ENCODE data around the gene DPP3.

Gene DPP3

GRCh38 chr11:66476173-66476840, 3.9 kb upstream of the DPP3 start:
- Histone ChIP-seq H3K36me3 (ENCODE audit: control insufficient read depth in 2 of 2, insufficient read depth in 1 of 2, low read length in 2 of 2) (peaks cover 0 to 38% of the 10 kb centered on the region in 2 experiments; a peak in 2 of 3 replicates), H3K4me1 (ENCODE audit: control insufficient read depth, insufficient read depth, low read length) (no peaks in the 10 kb centered on the region), H3K4me3 (ENCODE audit: low read depth, low read length) (no peak overlapping the region), H3K27ac (ENCODE audit: extremely low read depth, low read depth, low read length) (no peak overlapping the region), H3K9me3 (ENCODE audit: control insufficient read depth, insufficient read depth, low read depth, low read length) (no peaks in the 10 kb centered on the region)
- ChIA-PET POLR2A (interaction anchor here (0.9 kb wide), 1 partner anchor 10 kb away, joined by 7 read pairs; the partner anchor contains the start of gene PELI3), CTCF (no interaction called here)
- TF ChIP-seq GLIS2 (tag by site-specific recombination; IDR thresholded peaks at IDR 0.05), result peak; percentile 54
- TF ChIP-seq ZIC2 (tag by site-specific recombination; IDR thresholded peaks at IDR 0.05), result peak; percentile 69
- peak; percentile 33; the same call in 1 of the 2 replicates for TF ChIP-seq ZFHX2 (tag by site-specific recombination; conservative IDR thresholded peaks at IDR 0.05)
- TF ChIP-seq GLIS1 (tag by site-specific recombination; IDR thresholded peaks at IDR 0.05), result peak; percentile 61
- TF ChIP-seq ZNF169 (tag by site-specific recombination; IDR thresholded peaks at IDR 0.05), result no peak
- peak; percentile 58; the same call in 1 of the 2 replicates for TF ChIP-seq EGR2 (tag by site-specific recombination; IDR thresholded peaks at IDR 0.05; ENCODE audit: low read depth)

DNA sequence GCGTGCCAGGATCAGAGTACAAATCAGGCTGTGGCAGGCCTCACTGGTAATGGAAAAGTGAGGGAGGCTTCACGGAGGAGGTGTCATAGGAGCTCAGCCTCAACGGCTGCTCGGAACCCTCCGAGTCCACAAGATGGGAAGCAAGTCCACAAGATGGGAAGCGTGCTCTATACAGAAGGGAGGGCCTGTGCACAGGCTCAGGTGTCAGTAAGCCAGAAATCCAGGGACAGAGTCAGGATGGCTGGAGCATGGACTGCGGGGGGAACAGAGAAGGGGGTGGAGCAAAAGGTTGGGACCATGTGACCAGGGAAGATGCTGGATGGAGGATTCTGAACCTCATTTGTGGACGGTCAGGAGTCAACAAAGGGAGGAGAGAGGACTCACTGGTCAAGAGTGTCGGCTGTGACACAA, 3.4 kb upstream of the DPP3 start:
- ChIA-PET CTCF (interaction anchor here (0.8 kb wide), 1 partner anchor 68 kb away, joined by 4 read pairs; no protein-coding TSS in a partner anchor), POLR2A (interaction anchor here (0.9 kb wide), 1 partner anchor 10 kb away, joined by 7 read pairs; the partner anchor contains the start of gene PELI3)
- Histone ChIP-seq H3K4me3 (ENCODE audit: low read depth, low read length) (no peak overlapping the region), H3K36me3 (ENCODE audit: control insufficient read depth in 2 of 2, insufficient read depth in 1 of 2, low read length in 2 of 2) (peaks cover 0 to 35% of the 10 kb centered on the region in 2 experiments; a peak in 2 of 3 replicates), H3K27ac (ENCODE audit: extremely low read depth, low read depth, low read length) (no peak overlapping the region), H3K9me3 (ENCODE audit: control insufficient read depth, insufficient read depth, low read depth, low read length) (no peaks in the 10 kb centered on the region), H3K4me1 (ENCODE audit: control insufficient read depth, insufficient read depth, low read length) (no peaks in the 10 kb centered on the region)
- TF ChIP-seq, protein P1, sequence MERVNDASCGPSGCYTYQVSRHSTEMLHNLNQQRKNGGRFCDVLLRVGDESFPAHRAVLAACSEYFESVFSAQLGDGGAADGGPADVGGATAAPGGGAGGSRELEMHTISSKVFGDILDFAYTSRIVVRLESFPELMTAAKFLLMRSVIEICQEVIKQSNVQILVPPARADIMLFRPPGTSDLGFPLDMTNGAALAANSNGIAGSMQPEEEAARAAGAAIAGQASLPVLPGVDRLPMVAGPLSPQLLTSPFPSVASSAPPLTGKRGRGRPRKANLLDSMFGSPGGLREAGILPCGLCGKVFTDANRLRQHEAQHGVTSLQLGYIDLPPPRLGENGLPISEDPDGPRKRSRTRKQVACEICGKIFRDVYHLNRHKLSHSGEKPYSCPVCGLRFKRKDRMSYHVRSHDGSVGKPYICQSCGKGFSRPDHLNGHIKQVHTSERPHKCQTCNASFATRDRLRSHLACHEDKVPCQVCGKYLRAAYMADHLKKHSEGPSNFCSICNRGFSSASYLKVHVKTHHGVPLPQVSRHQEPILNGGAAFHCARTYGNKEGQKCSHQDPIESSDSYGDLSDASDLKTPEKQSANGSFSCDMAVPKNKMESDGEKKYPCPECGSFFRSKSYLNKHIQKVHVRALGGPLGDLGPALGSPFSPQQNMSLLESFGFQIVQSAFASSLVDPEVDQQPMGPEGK (tag by site-specific recombination; IDR thresholded peaks at IDR 0.05), result peak; percentile 35; the same call in 1 of the 2 replicates
- TF ChIP-seq, protein P2, sequence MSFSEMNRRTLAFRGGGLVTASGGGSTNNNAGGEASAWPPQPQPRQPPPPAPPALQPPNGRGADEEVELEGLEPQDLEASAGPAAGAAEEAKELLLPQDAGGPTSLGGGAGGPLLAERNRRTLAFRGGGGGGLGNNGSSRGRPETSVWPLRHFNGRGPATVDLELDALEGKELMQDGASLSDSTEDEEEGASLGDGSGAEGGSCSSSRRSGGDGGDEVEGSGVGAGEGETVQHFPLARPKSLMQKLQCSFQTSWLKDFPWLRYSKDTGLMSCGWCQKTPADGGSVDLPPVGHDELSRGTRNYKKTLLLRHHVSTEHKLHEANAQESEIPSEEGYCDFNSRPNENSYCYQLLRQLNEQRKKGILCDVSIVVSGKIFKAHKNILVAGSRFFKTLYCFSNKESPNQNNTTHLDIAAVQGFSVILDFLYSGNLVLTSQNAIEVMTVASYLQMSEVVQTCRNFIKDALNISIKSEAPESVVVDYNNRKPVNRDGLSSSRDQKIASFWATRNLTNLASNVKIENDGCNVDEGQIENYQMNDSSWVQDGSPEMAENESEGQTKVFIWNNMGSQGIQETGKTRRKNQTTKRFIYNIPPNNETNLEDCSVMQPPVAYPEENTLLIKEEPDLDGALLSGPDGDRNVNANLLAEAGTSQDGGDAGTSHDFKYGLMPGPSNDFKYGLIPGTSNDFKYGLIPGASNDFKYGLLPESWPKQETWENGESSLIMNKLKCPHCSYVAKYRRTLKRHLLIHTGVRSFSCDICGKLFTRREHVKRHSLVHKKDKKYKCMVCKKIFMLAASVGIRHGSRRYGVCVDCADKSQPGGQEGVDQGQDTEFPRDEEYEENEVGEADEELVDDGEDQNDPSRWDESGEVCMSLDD (tag by site-specific recombination; IDR thresholded peaks at IDR 0.05), result no peak
- 0 out of 2 replicates have a peak, but pooled peaks have one; percentile 25 for TF ChIP-seq ZBTB17 (tag by site-specific recombination; IDR thresholded peaks at IDR 0.05)

GRCh38 chr11:66477263-66478201, 2.7 kb upstream of the DPP3 start:
- Histone ChIP-seq H3K4me1 (ENCODE audit: control insufficient read depth, insufficient read depth, low read length) (no peaks in the 10 kb centered on the region), H3K4me3 (ENCODE audit: low read depth, low read length) (no peak overlapping the region), H3K9me3 (ENCODE audit: control insufficient read depth, insufficient read depth, low read depth, low read length) (no peaks in the 10 kb centered on the region), H3K27ac (ENCODE audit: extremely low read depth, low read depth, low read length) (no peak overlapping the region), H3K36me3 (ENCODE audit: control insufficient read depth in 2 of 2, insufficient read depth in 1 of 2, low read length in 2 of 2) (peaks cover 0 to 36% of the 10 kb centered on the region in 2 experiments; a peak in 2 of 3 replicates)
- POLR2A ChIA-PET, result interaction anchor here (3.1 to 3.6 kb wide), 2 partner anchors 9 to 38 kb away, joined by 17 to 64 read pairs; partner anchors contain the start of genes MRPL11 and PELI3
- CTCF ChIA-PET, result interaction anchor here (0.8 to 2.6 kb wide), 3 partner anchors 8 to 201 kb away, joined by 4 to 20 read pairs (median 9); partner anchors contain the start of gene RBM4B
- TF ChIP-seq ZNF341 (tag by site-specific recombination; IDR thresholded peaks at IDR 0.05; ENCODE audit: low read depth) (peak; percentile 58), ZNF660 (tag by site-specific recombination; IDR thresholded peaks at IDR 0.05) (no peak), ZNF621 (tag by site-specific recombination; IDR thresholded peaks at IDR 0.05) (no peak), ZNF488 (tag by site-specific recombination; IDR thresholded peaks at IDR 0.05) (no peak), ZNF10 (tag by site-specific recombination; IDR thresholded peaks at IDR 0.05) (no peak), ZNF18 (tag by site-specific recombination; IDR thresholded peaks at IDR 0.05) (no peak), ZNF366 (tag by site-specific recombination; conservative IDR thresholded peaks at IDR 0.05) (no peak), ZNF654 (tag by site-specific recombination; IDR thresholded peaks at IDR 0.05; ENCODE audit: low read depth) (no peak), ZSCAN18 (tag by site-specific recombination; IDR thresholded peaks at IDR 0.05) (no peak), ZNF473 (tag by site-specific recombination; IDR thresholded peaks at IDR 0.05) (no peak), ZNF2 (tag by site-specific recombination; IDR thresholded peaks at IDR 0.05) (no peak)
